MCF 10A (cell line): Measurements from ENCODE around the gene ITGA1. TPM values are rescaled to one million over a fixed set of nuclear protein-coding genes. Genes with fewer than 3 reads are reported as not detected.

Experiments used
- BruUV-seq: library from RNA; stranded (reverse); fragments of 400-500 nt; replicated peaks from 2 replicates; lab custom pipeline; 2021; lab: Mats Ljungman, UMichigan
- CTCF ChIA-PET: fragments of 300-600 bp; sonication (Branson Sonifier 250); formaldehyde crosslinking; extraction: SDS; loops from one replicate; lab custom pipeline; 2021; ENCODE audit warnings: antibody characterized with exemption, inconsistent platforms; lab: Yijun Ruan, JAX
- POLR2A ChIA-PET: fragments of 300-600, 350-650 bp; sonication (Branson Sonifier 250); formaldehyde crosslinking; extraction: SDS; loops from one replicate; lab custom pipeline; 2020; ENCODE audit warnings: antibody characterized with exemption, inconsistent platforms; lab: Yijun Ruan, JAX
- DNase-seq: peaks from one replicate; pipeline ENCODE4 v3.0.0-alpha.2; 2018; ENCODE audit not compliant: unreplicated experiment
- H3K27ac Mint-ChIP-seq: one replicate; pipeline ENCODE4 v1.8.0; 2022; ENCODE audit warnings: mild to moderate bottlenecking, low read depth, mixed read lengths; ENCODE audit not compliant: unreplicated experiment
- H3K27me3 Mint-ChIP-seq: one replicate; pipeline ENCODE4 v1.8.0; 2022; ENCODE audit warnings: mixed read lengths; ENCODE audit not compliant: insufficient read depth, unreplicated experiment
- H3K36me3 Mint-ChIP-seq: one replicate; pipeline ENCODE4 v1.8.0; 2022; ENCODE audit warnings: mild to moderate bottlenecking, moderate library complexity, mixed read lengths; ENCODE audit not compliant: insufficient read depth, unreplicated experiment
- H3K4me1 Mint-ChIP-seq: one replicate; pipeline ENCODE4 v1.8.0; 2022; ENCODE audit warnings: mixed read lengths; ENCODE audit not compliant: insufficient read depth, unreplicated experiment
- H3K4me3 Mint-ChIP-seq: one replicate; pipeline ENCODE4 v1.8.0; 2022; ENCODE audit warnings: mild to moderate bottlenecking, moderate library complexity, mixed read lengths; ENCODE audit not compliant: unreplicated experiment
- H3K9me3 Mint-ChIP-seq: one replicate; pipeline ENCODE4 v1.8.0; 2022; ENCODE audit warnings: mixed read lengths; ENCODE audit not compliant: unreplicated experiment
- CTCF ChIP-seq: fragments of 200-600 bp; IDR thresholded peaks from one replicate; pipeline ENCODE4 v1.8.0; 2022; ENCODE audit warnings: antibody characterized with exemption, mild to moderate bottlenecking; ENCODE audit not compliant: unreplicated experiment
- intact Hi-C: fragments of 100-400 bp; cut with micrococcal nuclease; formaldehyde crosslinking; loops from 2 replicates; pipeline ENCODE4 v1.14.1; 2022
- total RNA-seq: library from RNA; stranded (reverse); gene quantifications from 2 replicates; pipeline ENCODE4 v1.2.3, GENCODE V29; 2022

Gene ITGA1
- total RNA-seq, 1 experiment from 2014 or later, result 7.7 TPM

GRCh38 chr5:52893105-52893504, 105.4 kb downstream of the ITGA1 start:
- POLR2A ChIA-PET, result interaction anchor here (1.0 kb wide), 1 partner anchor 93 kb away, joined by 3 read pairs; no protein-coding TSS in a partner anchor
- no peak for TF ChIP-seq CTCF
- Mint-ChIP-seq H3K27me3 (no peaks in the 10 kb centered on the region), H3K27ac (no peak overlapping the region), H3K4me1 (no peaks in the 10 kb centered on the region), H3K36me3 (no peaks in the 10 kb centered on the region), H3K4me3 (no peak overlapping the region), H3K9me3 (no peaks in the 10 kb centered on the region)
- intact Hi-C loops, result no loop called here
- DNase-seq, result peak; percentile 30
- CTCF ChIA-PET, result interaction anchor here (0.6 to 1.0 kb wide), 3 partner anchors 22 to 67 kb away, joined by 3 to 5 read pairs (median 3); no protein-coding TSS in a partner anchor
- no TSS peak for BruUV-seq

- Mint-ChIP-seq H3K4me1 (no peaks in the 10 kb centered on the region), H3K27ac (no peak overlapping the region), H3K9me3 (no peaks in the 10 kb centered on the region), H3K27me3 (no peaks in the 10 kb centered on the region), H3K4me3 (no peak overlapping the region), H3K36me3 (no peaks in the 10 kb centered on the region)
- intact Hi-C loops, result no loop called here
- ChIA-PET CTCF (interaction anchor here (0.6 to 1.4 kb wide), 3 partner anchors 29 to 1020 kb away, joined by 3 to 5 read pairs (median 4); no protein-coding TSS in a partner anchor), POLR2A (interaction anchor here (1.0 kb wide), 1 partner anchor 94 kb away, joined by 3 read pairs; no protein-coding TSS in a partner anchor)
- no peak for TF ChIP-seq CTCF
- BruUV-seq, result no TSS peak
- no peak for DNase-seq
Measured at GRCh38 chr5:52893863-52894262, 106.1 kb downstream of the ITGA1 start.

- no peak overlapping the region for H3K27ac Mint-ChIP-seq
- no peaks in the 10 kb centered on the region for H3K36me3 Mint-ChIP-seq
- H3K4me3 Mint-ChIP-seq, result no peak overlapping the region
- no TSS peak for BruUV-seq
- no peak for DNase-seq
- ChIA-PET CTCF (interaction anchor here (0.6 to 1.4 kb wide), 2 partner anchors 28 to 1020 kb away, joined by 3 to 4 read pairs; no protein-coding TSS in a partner anchor), POLR2A (no interaction called here)
- TF ChIP-seq CTCF, result no peak
- no peaks in the 10 kb centered on the region for H3K27me3 Mint-ChIP-seq
- H3K4me1 Mint-ChIP-seq, result no peaks in the 10 kb centered on the region
- H3K9me3 Mint-ChIP-seq, result no peaks in the 10 kb centered on the region
- intact Hi-C loops, result no loop called here
Measured at GRCh38 chr5:52894451-52894850, 106.7 kb downstream of the ITGA1 start.

- no peak for TF ChIP-seq CTCF
- DNase-seq, result no peak
- BruUV-seq, result no TSS peak
Measured at GRCh38 chr5:52895075-52895474, 107.4 kb downstream of the ITGA1 start.

More at GRCh38 chr5:52895075-52895474, 107.4 kb downstream of the ITGA1 start:
- Mint-ChIP-seq H3K36me3 (no peaks in the 10 kb centered on the region), H3K9me3 (no peaks in the 10 kb centered on the region), H3K4me3 (no peak overlapping the region), H3K4me1 (no peaks in the 10 kb centered on the region), H3K27ac (no peak overlapping the region), H3K27me3 (no peaks in the 10 kb centered on the region)
- intact Hi-C loops, result no loop called here
- POLR2A ChIA-PET, result no interaction called here
- CTCF ChIA-PET, result interaction anchor here (0.9 to 1.2 kb wide), 2 partner anchors 21 to 96 kb away, joined by 3 read pairs; no protein-coding TSS in a partner anchor
